BLaER1 treated with 17β-estradiol and CSF1 and Interleukin-3, amounts not matched to agents 10 nM and 100 nM (cell line): ENCODE data around the gene SFMBT2.
"Not testable (repeated sequence)": the region's sequence is repeated elsewhere in the genome, so short reads cannot be mapped to it uniquely, and the experiment has no call there.

Source experiments
- H3K27ac ChIP-seq, 11 experiments: shearing (Covaris generic); formaldehyde crosslinking; 2 replicates each; pipeline ENCODE4 v1.8.1; 2022
- H3K27me3 ChIP-seq, 11 experiments: shearing (Covaris generic); formaldehyde crosslinking; 2 replicates each; pipeline ENCODE4 v1.8.1; 2022
- H3K36me3 ChIP-seq, 11 experiments: shearing (Covaris generic); formaldehyde crosslinking; 2 replicates each; pipeline ENCODE4 v1.8.1; 2022
- H3K4me1 ChIP-seq, 10 experiments: shearing (Covaris generic); formaldehyde crosslinking; 2 replicates each; pipeline ENCODE4 v1.8.1; 2022
- H3K4me2 ChIP-seq, 11 experiments: shearing (Covaris generic); formaldehyde crosslinking; 2 replicates each; pipeline ENCODE4 v1.8.1; 2022
- H3K4me3 ChIP-seq, 10 experiments: shearing (Covaris generic); formaldehyde crosslinking; 2 replicates each; pipeline ENCODE4 v1.8.1; 2022
- H3K9ac ChIP-seq, 11 experiments: shearing (Covaris generic); formaldehyde crosslinking; 2 replicates each; pipeline ENCODE4 v1.8.1; 2022
- H3K9me3 ChIP-seq, 11 experiments: shearing (Covaris generic); formaldehyde crosslinking; replicated peaks in 1 of 11; 2 replicates each; pipeline ENCODE4 v1.8.1; 2022
- H4K20me1 ChIP-seq, 11 experiments: shearing (Covaris generic); formaldehyde crosslinking; 2 replicates each; pipeline ENCODE4 v1.8.1; 2022
- Cebpa-rat ChIP-seq, 11 experiments: shearing (Covaris generic); IDR thresholded peaks; 2 replicates each; pipeline ENCODE4 v1.8.1; 2022

The SFMBT2 gene

GRCh38 chr10:7315906-7316305 is 94.9 kb downstream of the SFMBT2 start:
- Histone ChIP-seq H3K27ac (peak overlapping the region in 1 of 11 experiments; percentile 21; a peak in 1 of 22 replicates), H3K4me2 (no peak overlapping the region), H4K20me1 (peaks cover 0 to 58% (median 24%) of the 10 kb centered on the region in 11 experiments; a peak in 12 of 22 replicates), H3K9me3 (peaks cover 0 to 22% (median 4%) of the 10 kb centered on the region in 11 experiments; a peak in 12 of 22 replicates), H3K27me3 (no peaks in the 10 kb centered on the region), H3K4me1 (peaks cover 34 to 44% (median 37%) of the 10 kb centered on the region in 10 experiments), H3K9ac (no peak overlapping the region), H3K36me3 (peaks cover 0 to 82% (median 64%) of the 10 kb centered on the region in 11 experiments; a peak in 17 of 22 replicates), H3K4me3 (no peak overlapping the region)
- no peak for TF ChIP-seq Cebpa-rat (IDR thresholded peaks at IDR 0.05)

DNA sequence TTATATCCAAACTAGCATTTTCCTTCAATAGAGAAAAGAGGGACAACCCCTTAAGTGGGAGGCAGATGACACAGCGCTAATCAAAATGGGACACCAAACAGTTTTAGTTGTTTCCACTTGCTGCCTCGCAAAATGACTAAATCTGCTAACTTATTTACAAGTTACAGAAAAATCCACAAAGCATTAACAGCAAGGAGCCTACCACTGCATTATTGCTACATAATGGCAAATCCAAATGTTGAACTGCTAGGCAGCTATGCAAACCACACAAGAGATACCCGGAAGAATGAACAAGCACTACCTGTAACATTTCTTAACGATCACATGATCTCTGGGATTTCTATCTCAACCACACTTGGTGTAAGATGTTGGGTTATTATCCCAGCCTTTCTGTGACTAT is 96.7 kb downstream of the SFMBT2 start:
- peaks cover 2 to 93% (median 74%) of the 10 kb centered on the region in 11 experiments; a peak in 20 of 22 replicates for H3K36me3 ChIP-seq
- H3K27me3 ChIP-seq, result no peaks in the 10 kb centered on the region
- H3K4me2 ChIP-seq, result no peak overlapping the region
- peaks cover 8 to 39% (median 21%) of the 10 kb centered on the region in 11 experiments for H3K9me3 ChIP-seq
- H3K4me3 ChIP-seq, result no peak overlapping the region
- TF ChIP-seq Cebpa-rat (IDR thresholded peaks at IDR 0.05), result no peak
- H4K20me1 ChIP-seq, result peaks cover 0 to 47% (median 20%) of the 10 kb centered on the region in 11 experiments; a peak in 12 of 22 replicates
- H3K4me1 ChIP-seq, result peaks cover 17 to 27% (median 20%) of the 10 kb centered on the region in 10 experiments
- H3K27ac ChIP-seq, result peak overlapping the region in 1 of 11 experiments; percentile 1; a peak in 1 of 22 replicates
- no peak overlapping the region for H3K9ac ChIP-seq

- Histone ChIP-seq H3K27me3 (no peaks in the 10 kb centered on the region), H3K4me3 (no peak overlapping the region), H4K20me1 (peaks cover 0 to 34% (median 13%) of the 10 kb centered on the region in 11 experiments; a peak in 12 of 22 replicates), H3K9ac (no peak overlapping the region), H3K27ac (no peak overlapping the region), H3K9me3 (peaks cover 17 to 54% (median 30%) of the 10 kb centered on the region in 11 experiments), H3K36me3 (peaks cover 10 to 94% (median 82%) of the 10 kb centered on the region in 11 experiments; a peak in 21 of 22 replicates), H3K4me2 (no peak overlapping the region), H3K4me1 (peaks cover 1 to 22% (median 16%) of the 10 kb centered on the region in 10 experiments; a peak in 17 of 20 replicates)
- no peak for TF ChIP-seq Cebpa-rat (IDR thresholded peaks at IDR 0.05)
Measured at GRCh38 chr10:7312488-7312857, 98.4 kb downstream of the SFMBT2 start.

DNA sequence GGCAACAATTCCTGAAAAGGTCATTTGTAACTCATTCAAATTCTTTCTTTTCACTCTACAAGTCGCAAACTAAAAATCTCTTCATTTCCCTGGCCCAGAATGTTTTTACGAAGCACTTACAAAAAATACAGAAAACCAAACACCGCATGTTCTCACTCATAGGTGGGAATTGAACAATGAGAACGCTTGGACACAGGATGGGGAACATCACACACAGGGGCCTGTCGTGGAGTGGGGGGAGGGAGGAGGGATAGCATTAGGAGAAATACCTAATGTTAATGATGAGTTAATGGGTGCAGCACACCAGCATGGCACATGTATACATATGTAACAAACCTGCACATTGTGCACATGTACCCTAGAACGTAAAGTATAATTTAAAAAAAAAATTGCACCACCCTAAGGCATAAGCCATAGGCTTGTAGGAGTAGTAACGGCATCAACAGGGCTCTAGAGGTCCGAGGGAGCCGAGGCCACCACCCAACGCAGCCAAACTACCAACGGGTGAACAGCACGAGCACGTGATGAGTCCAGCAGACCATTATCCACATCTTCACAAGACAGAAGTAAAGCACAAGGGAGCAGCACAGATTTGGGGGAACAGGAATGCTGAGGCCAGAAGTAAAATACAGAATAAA is 98.9 kb downstream of the SFMBT2 start:
- not testable (repeated sequence) for H3K27ac ChIP-seq, H3K4me3 ChIP-seq, H3K4me2 ChIP-seq, H3K9ac ChIP-seq, H3K27me3 ChIP-seq
- Histone ChIP-seq H3K4me1 (peaks cover 0 to 27% (median 17%) of the 10 kb centered on the region in 10 experiments; a peak in 18 of 20 replicates), H3K36me3 (peaks cover 10 to 89% (median 77%) of the 10 kb centered on the region in 11 experiments; a peak in 21 of 22 replicates), H3K9me3 (peaks cover 17 to 50% (median 30%) of the 10 kb centered on the region in 11 experiments), H4K20me1 (peaks cover 0 to 34% (median 13%) of the 10 kb centered on the region in 11 experiments; a peak in 12 of 22 replicates)

GRCh38 chr10:7311218-7311849 is 99.5 kb downstream of the SFMBT2 start:
- no peak for TF ChIP-seq Cebpa-rat (IDR thresholded peaks at IDR 0.05)
- H3K27ac ChIP-seq, result no peak overlapping the region
- H3K36me3 ChIP-seq, result peaks cover 10 to 82% (median 71%) of the 10 kb centered on the region in 11 experiments; a peak in 21 of 22 replicates
- peaks cover 0 to 28% (median 11%) of the 10 kb centered on the region in 11 experiments; a peak in 12 of 22 replicates for H4K20me1 ChIP-seq
- no peak overlapping the region for H3K9ac ChIP-seq
- H3K9me3 ChIP-seq, result peaks cover 17 to 47% (median 30%) of the 10 kb centered on the region in 11 experiments
- peaks cover 6 to 33% (median 24%) of the 10 kb centered on the region in 10 experiments for H3K4me1 ChIP-seq
- H3K4me3 ChIP-seq, result no peak overlapping the region
- no peaks in the 10 kb centered on the region for H3K27me3 ChIP-seq
- H3K4me2 ChIP-seq, result no peak overlapping the region

GRCh38 chr10:7310076-7310475 is 100.8 kb downstream of the SFMBT2 start:
- Histone ChIP-seq H3K27me3 (no peaks in the 10 kb centered on the region), H3K9ac (no peak overlapping the region), H3K27ac (no peak overlapping the region), H3K4me2 (no peak overlapping the region), H3K9me3 (peaks cover 17 to 48% (median 32%) of the 10 kb centered on the region in 11 experiments), H4K20me1 (peaks cover 0 to 16% (median 0%) of the 10 kb centered on the region in 11 experiments; a peak in 8 of 22 replicates), H3K4me1 (peaks cover 19 to 46% (median 36%) of the 10 kb centered on the region in 10 experiments), H3K36me3 (peaks cover 10 to 74% (median 63%) of the 10 kb centered on the region in 11 experiments; a peak in 21 of 22 replicates), H3K4me3 (no peak overlapping the region)
- TF ChIP-seq Cebpa-rat (IDR thresholded peaks at IDR 0.05), result no peak

DNA sequence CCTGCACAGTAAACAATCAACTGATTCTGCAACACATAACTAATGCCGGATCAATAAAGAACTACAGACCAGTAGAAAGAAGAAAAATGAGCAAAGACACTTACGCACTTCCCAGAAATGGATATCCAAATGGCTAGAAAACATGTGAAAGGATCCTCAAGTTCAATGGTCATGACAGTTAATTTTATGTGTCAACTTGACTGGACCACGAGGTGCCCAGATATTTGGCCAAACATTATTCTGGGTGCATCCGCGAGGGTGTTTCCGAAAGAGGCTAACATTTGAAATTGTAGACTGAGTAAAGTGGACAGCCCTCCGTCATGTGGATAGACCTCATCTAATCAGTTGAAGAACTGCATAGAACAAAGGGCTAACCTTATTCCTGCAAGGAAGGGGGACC is 102.0 kb downstream of the SFMBT2 start:
- Histone ChIP-seq H3K4me1 (peaks cover 24 to 51% (median 45%) of the 10 kb centered on the region in 10 experiments), H3K9ac (no peak overlapping the region), H3K36me3 (peaks cover 13 to 77% (median 66%) of the 10 kb centered on the region in 11 experiments; a peak in 21 of 22 replicates), H3K9me3 (peaks cover 18 to 61% (median 39%) of the 10 kb centered on the region in 11 experiments), H3K4me3 (0 out of 20 replicates have a peak overlapping the region, but pooled peaks of 1 of the 10 experiments have one; percentile 11), H4K20me1 (peaks cover 0 to 8% (median 0%) of the 10 kb centered on the region in 11 experiments; a peak in 6 of 22 replicates), H3K4me2 (peak overlapping the region in 5 of 11 experiments; percentile 41 to 85 (median 83); a peak in 7 of 22 replicates), H3K27me3 (no peaks in the 10 kb centered on the region), H3K27ac (peak overlapping the region in 4 of 11 experiments; percentile 2 to 81 (median 16); a peak in 2 of 22 replicates)
- TF ChIP-seq Cebpa-rat (IDR thresholded peaks at IDR 0.05), result no peak

DNA sequence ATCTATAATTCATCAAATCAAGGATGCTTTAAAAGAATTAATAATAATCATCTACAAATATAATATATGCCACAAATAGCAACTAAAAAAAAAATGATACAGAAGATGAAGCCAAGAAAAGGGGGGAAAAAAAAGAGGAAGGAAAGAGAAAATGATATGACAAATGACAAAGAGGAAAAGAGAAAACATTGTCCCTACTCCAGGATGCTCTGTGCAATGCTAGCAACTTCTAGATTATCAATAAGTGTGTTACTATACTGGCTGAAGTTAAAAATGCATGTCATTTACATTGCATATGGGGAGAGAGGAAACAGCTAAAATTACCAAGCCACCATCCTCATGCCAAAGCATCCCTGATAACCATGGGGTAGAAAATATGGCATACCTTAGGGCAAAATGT is 104.2 kb downstream of the SFMBT2 start:
- Histone ChIP-seq H3K9ac (peak overlapping the region; percentile 8 to 75 (median 69); a peak in 20 of 22 replicates), H3K36me3 (peaks cover 16 to 75% (median 58%) of the 10 kb centered on the region in 11 experiments; a peak in 21 of 22 replicates), H3K4me2 (peak overlapping the region; percentile 69 to 92 (median 83)), H3K4me3 (peak overlapping the region in 9 of 10 experiments; percentile 27 to 62 (median 48); a peak in 13 of 20 replicates), H3K27ac (peak overlapping the region; percentile 21 to 87 (median 78); a peak in 20 of 22 replicates), H3K4me1 (peaks cover 24 to 63% (median 47%) of the 10 kb centered on the region in 10 experiments), H3K9me3 (peaks cover 18 to 57% (median 39%) of the 10 kb centered on the region in 11 experiments), H4K20me1 (peaks cover 0 to 2% (median 0%) of the 10 kb centered on the region in 11 experiments; a peak in 3 of 22 replicates), H3K27me3 (no peaks in the 10 kb centered on the region)
- TF ChIP-seq Cebpa-rat (IDR thresholded peaks at IDR 0.05), result no peak
